ENCODE data around the gene WNK2. TPM values are rescaled to one million over a fixed set of nuclear protein-coding genes. Genes with fewer than 3 reads are reported as not detected.

WNK2 gene
- polyA plus RNA-seq, 3 donors, result 0.40 TPM; not detected in 2

GRCh38 chr9:93295031-93295430, 111.1 kb downstream of the WNK2 start:
- no peak for TF ChIP-seq CTCF (IDR thresholded peaks at IDR 0.05)
- H3K4me1 ChIP-seq (ENCODE audit: control insufficient read depth in 1 of 2, insufficient read depth in 2 of 2, low read length in 2 of 2), result no peaks in the 10 kb centered on the region
- no peak overlapping the region for H3K27ac ChIP-seq (ENCODE audit: low read depth in 1 of 2, low read length in 2 of 2)
- no peak overlapping the region for H2AFZ ChIP-seq (ENCODE audit: insufficient read depth, low read depth, low read length, poor library complexity, severe bottlenecking)
- no peaks in the 10 kb centered on the region for H3K9me3 ChIP-seq (replicated peaks in 1 of 2; ENCODE audit: control insufficient read depth in 1 of 2, insufficient read depth in 1 of 2, low read length in 2 of 2)
- no peaks in the 10 kb centered on the region for H3K4me1 Mint-ChIP-seq
- no peak overlapping the region for H3K4me3 Mint-ChIP-seq
- no peak overlapping the region for H3K4me2 ChIP-seq (replicated peaks; ENCODE audit: extremely low read depth, low read length, poor library complexity, severe bottlenecking)
- no peak overlapping the region for H3K9ac ChIP-seq (ENCODE audit: insufficient read depth, low read length, poor library complexity, severe bottlenecking)
- peaks cover 7 to 27% (median 21%) of the 10 kb centered on the region in 3 donors for H3K27me3 Mint-ChIP-seq (ENCODE audit: low read depth in 3 of 3)
- no peaks in the 10 kb centered on the region for H3K9me3 Mint-ChIP-seq
- H3K27ac Mint-ChIP-seq, result no peak overlapping the region
- intact Hi-C loops (cut with micrococcal nuclease), result no loop called here
- no peaks in the 10 kb centered on the region for H3K79me2 ChIP-seq (ENCODE audit: insufficient read depth, low read length)
- no peaks in the 10 kb centered on the region for H3K36me3 Mint-ChIP-seq
- WGBS (ENCODE audit: insufficient coverage), result 92% methylated on average over 8 of the region's 12 CpGs
- no peaks in the 10 kb centered on the region for H3K36me3 ChIP-seq (replicated peaks in 1 of 2; ENCODE audit: control insufficient read depth in 1 of 2, insufficient read depth in 2 of 2, low read length in 2 of 2)
- no peak for DNase-seq
- peaks cover 0 to 4% of the 10 kb centered on the region in 2 donors for H3K27me3 ChIP-seq (ENCODE audit: control insufficient read depth in 2 of 2, insufficient read depth in 2 of 2, low read length in 2 of 2)
- no peak overlapping the region for H3K4me3 ChIP-seq (replicated peaks in 1 of 3; ENCODE audit: low read depth in 2 of 3, low read length in 3 of 3)
- no peaks in the 10 kb centered on the region for H4K20me1 ChIP-seq (ENCODE audit: insufficient read depth, low read length)

DNA sequence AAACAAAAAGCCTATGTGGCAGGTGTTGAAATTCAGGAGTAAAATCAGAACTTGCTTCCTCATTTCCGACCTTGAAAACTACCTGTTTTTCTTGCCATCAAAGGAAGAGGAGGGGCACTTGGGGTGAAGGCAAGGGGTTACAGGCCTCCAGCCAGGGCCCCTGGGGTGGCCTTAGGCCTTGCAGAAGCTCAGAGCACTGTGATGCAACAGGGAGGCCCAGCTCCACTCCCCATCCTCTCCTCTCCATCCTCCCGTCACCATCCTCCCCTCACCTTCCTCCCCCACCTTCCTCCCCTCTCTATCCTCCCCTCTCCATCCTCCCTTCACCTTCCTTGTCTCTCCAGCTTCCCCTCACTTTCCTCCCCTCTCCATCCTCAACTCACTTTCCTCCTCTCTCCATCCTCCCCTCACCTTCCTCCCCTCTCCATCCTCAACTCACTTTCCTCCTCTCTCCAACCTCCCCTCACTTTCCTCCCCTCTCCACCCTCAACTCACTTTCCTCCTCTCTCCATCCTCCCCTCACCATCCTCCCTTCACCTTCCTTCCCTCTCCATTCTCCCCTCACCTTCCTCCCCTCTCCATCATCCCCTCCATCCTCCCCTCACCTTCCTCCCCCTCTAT, 111.6 kb downstream of the WNK2 start:
- DNase-seq, result no peak

More for the DNA sequence above, 111.6 kb downstream of the WNK2 start:
- Histone ChIP-seq H3K4me1 (ENCODE audit: control insufficient read depth in 1 of 2, insufficient read depth in 2 of 2, low read length in 2 of 2) (no peaks in the 10 kb centered on the region), H3K9me3 (replicated peaks in 1 of 2; ENCODE audit: control insufficient read depth in 1 of 2, insufficient read depth in 1 of 2, low read length in 2 of 2) (no peaks in the 10 kb centered on the region), H3K4me3 (replicated peaks in 1 of 3; ENCODE audit: low read depth in 2 of 3, low read length in 3 of 3) (no peak overlapping the region), H3K79me2 (ENCODE audit: insufficient read depth, low read length) (no peaks in the 10 kb centered on the region), H2AFZ (ENCODE audit: insufficient read depth, low read depth, low read length, poor library complexity, severe bottlenecking) (no peak overlapping the region), H3K4me2 (replicated peaks; ENCODE audit: extremely low read depth, low read length, poor library complexity, severe bottlenecking) (no peak overlapping the region), H3K27me3 (ENCODE audit: control insufficient read depth in 2 of 2, insufficient read depth in 2 of 2, low read length in 2 of 2) (peaks cover 0 to 4% of the 10 kb centered on the region in 2 donors), H3K27ac (ENCODE audit: low read depth in 1 of 2, low read length in 2 of 2) (no peak overlapping the region), H3K9ac (ENCODE audit: insufficient read depth, low read length, poor library complexity, severe bottlenecking) (no peak overlapping the region), H3K36me3 (replicated peaks in 1 of 2; ENCODE audit: control insufficient read depth in 1 of 2, insufficient read depth in 2 of 2, low read length in 2 of 2) (no peaks in the 10 kb centered on the region), H4K20me1 (ENCODE audit: insufficient read depth, low read length) (no peaks in the 10 kb centered on the region)
- intact Hi-C loops (cut with micrococcal nuclease), result no loop called here
- no peak for TF ChIP-seq CTCF (IDR thresholded peaks at IDR 0.05)
- H3K36me3 Mint-ChIP-seq, result no peaks in the 10 kb centered on the region
- no peak overlapping the region for H3K27ac Mint-ChIP-seq
- WGBS (ENCODE audit: insufficient coverage), result 69% methylated on average over 1 of the region's 2 CpGs
- no peaks in the 10 kb centered on the region for H3K4me1 Mint-ChIP-seq
- H3K9me3 Mint-ChIP-seq, result no peaks in the 10 kb centered on the region
- H3K4me3 Mint-ChIP-seq, result no peak overlapping the region
- H3K27me3 Mint-ChIP-seq (ENCODE audit: low read depth in 3 of 3), result peaks cover 7 to 29% (median 21%) of the 10 kb centered on the region in 3 donors

Measured in CD14-positive monocyte (primary cell).